Activated naive CD4-positive, alpha-beta T cell (primary cell): ENCODE results near the gene TMC2.
"Not testable (repeated sequence)": the region's sequence is repeated elsewhere in the genome, so short reads cannot be mapped to it uniquely, and the experiment has no call there.

Experiments
- DNase-seq, 4 experiments: peaks; one replicate each; lab custom pipeline; 2025; lab: John Stamatoyannopoulos, UW

TMC2 gene

GRCh38 chr20:2663364-2663886 is 127.1 kb downstream of the TMC2 start:
- DNase-seq: no peak

- peak; percentile 71 to 87 (median 80) for DNase-seq
These were observed 127.7 kb downstream of the TMC2 start, which contains the start of gene IDH3B for GRCh38 chr20:2663887-2664719. Gene IDH3B, minus strand, starts transcription at chr20:2664216. Its CDS starts 28 bp downstream, at chr20:2664188.

- no peak for DNase-seq
These were observed 135.6 kb downstream of the TMC2 start for GRCh38 chr20:2671977-2672376.

GRCh38 chr20:2672446-2672845 is 136.1 kb downstream of the TMC2 start:
- no peak for DNase-seq

GRCh38 chr20:2673453-2673852 is 137.1 kb downstream of the TMC2 start:
- no peak for DNase-seq

- DNase-seq: no peak
These were observed 143.7 kb downstream of the TMC2 start for GRCh38 chr20:2680046-2680445.

GRCh38 chr20:2682040-2682439 is 145.7 kb downstream of the TMC2 start:
- not testable (repeated sequence) for DNase-seq

- not testable (repeated sequence) for DNase-seq
These were observed 148.4 kb downstream of the TMC2 start for GRCh38 chr20:2684817-2685216.

GRCh38 chr20:2687514-2687913 is 151.1 kb downstream of the TMC2 start:
- DNase-seq: no peak

- DNase-seq: peak; percentile 38 to 78 (median 60)
These were observed 151.7 kb downstream of the TMC2 start for GRCh38 chr20:2688041-2688591.

- no peak for DNase-seq
These were observed 153.8 kb downstream of the TMC2 start for GRCh38 chr20:2690213-2690612.

GRCh38 chr20:2690718-2691117 is 154.3 kb downstream of the TMC2 start:
- no peak for DNase-seq

- DNase-seq: no peak
These were observed 154.8 kb downstream of the TMC2 start for GRCh38 chr20:2691127-2691526.
